UCSD-AML1 (cell line): ENCODE data around the gene DDX47.
"Not testable (repeated sequence)": the region's sequence is repeated elsewhere in the genome, so short reads cannot be mapped to it uniquely, and the experiment has no call there.

Experiments
- DNase-seq: peaks from one replicate; lab custom pipeline; 2025; ENCODE audit not compliant: unreplicated experiment; lab: John Stamatoyannopoulos, UW

The DDX47 gene

DNA sequence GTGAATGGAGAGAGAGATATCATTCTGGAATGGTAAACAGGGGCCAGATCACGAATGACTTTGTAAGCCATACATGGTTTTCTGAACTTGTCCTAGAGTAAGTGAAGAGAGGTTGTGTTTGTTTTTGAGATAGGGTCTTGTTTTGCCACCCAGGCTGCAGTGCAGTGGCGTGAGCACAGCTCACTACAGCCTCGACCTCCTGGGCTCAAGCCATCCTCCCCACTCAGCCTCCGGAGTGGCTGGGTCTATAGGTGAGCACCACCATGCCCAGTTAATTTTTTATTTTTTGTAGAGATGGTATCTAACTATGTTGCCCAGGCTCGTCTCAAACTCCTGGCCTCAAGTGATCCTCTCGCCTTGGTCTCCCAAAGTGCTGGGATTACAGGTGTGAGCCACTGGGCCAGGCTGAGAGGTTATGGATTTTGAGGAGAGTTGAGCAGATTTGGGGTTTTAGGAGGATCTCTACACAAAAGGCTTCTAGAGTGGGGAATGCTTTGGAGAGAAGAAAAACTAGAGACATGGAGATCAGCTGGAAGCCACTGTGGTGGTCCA is 58.5 kb downstream of the DDX47 start:
- no peak for DNase-seq

DNA sequence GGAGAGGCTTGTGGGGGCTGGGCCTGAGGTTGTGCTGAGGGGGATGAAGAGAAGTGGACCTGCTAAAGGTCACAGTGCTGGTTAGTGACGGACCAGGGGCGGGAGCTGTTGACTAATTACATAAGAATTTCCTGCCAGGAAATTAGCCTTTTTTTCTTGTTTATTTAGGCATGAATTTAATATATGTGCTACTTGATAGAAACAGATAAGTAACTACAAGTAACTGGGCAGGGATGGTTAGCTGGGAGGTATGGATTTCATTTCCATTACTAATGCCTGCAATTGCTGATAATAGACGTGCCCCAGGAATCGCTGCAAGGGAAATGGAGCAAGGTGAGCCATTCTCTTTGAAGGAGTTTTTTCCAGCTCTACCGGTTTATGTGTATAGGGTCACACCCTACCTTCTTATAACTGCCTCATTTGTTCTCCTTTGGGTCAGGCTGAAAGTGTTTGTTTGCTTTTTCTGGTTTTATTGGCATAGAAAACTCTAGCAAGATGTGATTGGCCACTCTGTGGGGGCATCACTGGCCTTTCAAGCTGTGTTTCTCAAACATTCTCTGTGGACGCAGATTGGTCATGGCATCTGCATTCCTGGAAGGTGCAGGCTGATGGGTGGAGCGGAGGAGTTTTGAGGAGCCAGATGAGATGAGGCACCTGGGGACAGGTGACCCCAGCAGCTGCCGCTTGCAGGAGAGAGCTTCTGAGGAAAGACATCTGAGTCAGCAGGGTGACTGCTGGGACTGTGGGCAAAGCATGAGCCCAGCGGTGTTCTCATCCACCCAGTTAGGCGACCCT is 59.2 kb downstream of the DDX47 start:
- no peak for DNase-seq

DNA sequence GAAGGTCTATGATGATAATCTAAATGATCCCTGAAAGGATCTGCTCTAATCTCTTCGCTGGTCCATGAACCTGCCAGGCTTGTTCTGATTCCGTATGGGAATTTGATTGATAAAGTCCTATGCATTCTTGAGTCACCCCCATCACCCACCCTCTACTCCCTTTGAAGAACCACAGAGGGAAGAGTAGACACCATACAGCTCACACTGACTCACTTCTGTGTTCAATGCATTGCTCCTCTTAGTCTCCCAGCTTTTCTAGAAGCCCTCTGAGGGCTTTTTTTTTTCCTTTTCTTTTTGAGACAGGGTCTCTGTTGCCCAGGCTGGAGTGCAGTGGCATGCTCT is 59.8 kb downstream of the DDX47 start:
- DNase-seq = no peak

DNA sequence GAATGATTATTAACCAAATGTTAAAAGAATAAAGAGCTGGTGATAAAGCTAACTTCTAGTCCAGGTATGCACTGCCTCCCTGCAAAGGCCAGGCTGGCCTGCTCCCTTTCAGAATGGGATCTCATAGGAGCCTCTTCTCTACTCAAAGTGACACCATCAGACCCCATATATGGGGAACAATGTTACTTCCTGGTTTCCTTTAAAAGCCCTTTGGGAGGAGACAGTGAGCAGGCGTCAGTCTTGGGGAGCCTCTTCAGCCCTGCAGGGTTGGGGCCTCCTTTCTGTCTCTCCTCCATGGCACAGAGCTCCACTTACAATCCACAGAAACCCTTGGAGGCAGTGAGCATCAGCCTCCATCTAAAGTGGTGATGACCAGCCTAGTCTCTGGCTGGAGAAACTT is 60.9 kb downstream of the DDX47 start:
- DNase-seq = no peak

DNA sequence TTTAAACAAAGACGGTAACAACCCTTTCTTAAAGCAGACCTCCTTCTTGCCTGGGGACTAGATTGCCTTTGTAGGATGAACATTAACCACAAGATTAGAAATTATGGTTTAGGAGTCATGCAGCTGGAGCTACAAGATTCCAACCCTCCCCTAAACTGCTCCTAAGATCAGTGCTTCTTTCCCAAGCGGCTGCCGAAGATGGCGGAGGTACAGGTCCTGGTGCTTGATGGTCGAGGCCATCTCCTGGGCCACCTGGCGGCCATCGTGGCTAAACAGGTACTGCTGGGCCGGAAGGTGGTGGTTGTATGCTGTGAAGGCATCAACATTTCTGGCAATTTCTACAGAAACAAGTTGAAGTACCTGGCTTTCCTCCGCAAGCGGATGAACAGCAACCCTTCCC is 62.2 kb downstream of the DDX47 start:
- not testable (repeated sequence) for DNase-seq

DNA sequence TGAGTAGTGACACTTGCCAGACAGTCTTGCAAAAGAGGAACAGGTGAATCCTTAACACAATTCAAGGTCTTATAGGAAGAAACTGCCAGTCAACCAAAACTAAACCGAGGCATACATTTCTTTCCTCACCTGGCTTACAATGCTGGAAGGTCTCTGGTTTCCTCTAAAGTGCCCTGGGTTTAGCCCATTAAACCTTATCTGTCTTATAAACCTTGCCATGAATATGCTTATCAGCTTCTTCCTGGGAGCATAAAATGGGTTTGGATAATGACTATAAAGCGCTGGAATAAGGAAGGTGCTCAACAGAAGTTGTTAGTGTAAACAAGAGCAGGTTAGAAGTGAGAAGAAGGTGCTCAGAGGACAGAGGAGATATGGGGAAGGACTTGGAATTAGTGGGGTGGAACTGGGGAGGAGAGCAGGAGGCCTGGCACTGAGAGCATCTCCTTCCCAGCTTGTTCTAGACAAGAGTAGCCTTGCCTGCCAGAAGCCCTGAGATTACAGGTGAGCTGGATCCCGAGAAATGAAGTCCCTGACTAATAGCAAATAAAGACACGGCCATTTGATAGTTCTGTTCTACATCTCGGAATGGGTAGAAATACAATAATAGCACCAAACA is 64.1 kb downstream of the DDX47 start:
- DNase-seq = no peak

DNA sequence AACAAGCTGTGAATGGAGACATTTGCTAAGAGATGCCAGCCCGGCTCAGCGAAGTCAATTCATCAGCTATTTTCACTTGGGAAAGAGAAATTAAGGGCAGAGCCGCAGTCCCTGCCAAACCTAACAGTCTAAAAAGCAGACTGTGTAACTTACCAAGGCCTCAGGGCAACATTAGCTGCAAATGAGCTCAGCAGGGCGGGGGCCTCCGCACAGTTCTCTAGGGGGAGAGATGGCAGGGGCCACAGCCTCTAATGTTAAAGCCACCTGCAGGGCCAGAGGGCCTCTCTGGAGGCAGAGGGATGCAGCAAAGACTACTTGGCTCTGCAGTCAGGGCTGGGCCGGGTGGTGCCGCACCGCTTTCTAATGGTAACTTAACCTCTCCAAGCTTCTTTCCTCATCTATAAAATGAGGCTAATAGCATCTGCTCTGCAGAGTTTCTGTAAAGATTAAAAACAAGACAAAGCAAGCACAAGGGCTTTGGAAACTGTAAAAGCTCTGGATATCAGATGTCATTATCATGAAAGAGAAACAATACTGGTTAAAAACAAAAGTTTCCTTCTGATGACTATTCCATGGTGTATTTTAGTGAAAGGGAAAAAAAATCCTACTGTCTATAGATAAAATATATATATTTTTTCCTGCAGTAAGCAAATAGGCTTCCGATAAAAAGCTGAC is 64.8 kb downstream of the DDX47 start:
- DNase-seq = no peak
